Type B pancreatic cell (in vitro differentiated cells): ENCODE results near the gene TMEM184B. TPM values are rescaled to one million over a fixed set of nuclear protein-coding genes. Genes with fewer than 3 reads are reported as not detected.

Source experiments
- DNase-seq: peaks from one replicate; pipeline ENCODE4 v3.0.0; 2021; ENCODE audit warnings: mixed read lengths; ENCODE audit not compliant: unreplicated experiment; ENCODE audit errors: extremely low spot score
- H3K27ac Mint-ChIP-seq: 2 replicates; pipeline ENCODE4 v1.8.0; 2021; ENCODE audit warnings: mild to moderate bottlenecking, mixed read lengths
- H3K27me3 Mint-ChIP-seq: 2 replicates; pipeline ENCODE4 v1.8.0; 2021; ENCODE audit warnings: mixed read lengths
- H3K36me3 Mint-ChIP-seq: 2 replicates; pipeline ENCODE4 v1.8.0; 2021; ENCODE audit warnings: mixed read lengths
- H3K4me1 Mint-ChIP-seq: one replicate; pipeline ENCODE4 v1.8.0; 2021; ENCODE audit warnings: mixed read lengths; ENCODE audit not compliant: unreplicated experiment
- H3K4me3 Mint-ChIP-seq: 2 replicates; pipeline ENCODE4 v1.8.0; 2021; ENCODE audit warnings: mild to moderate bottlenecking, mixed read lengths
- H3K9me3 Mint-ChIP-seq: 2 replicates; pipeline ENCODE4 v1.8.0; 2021; ENCODE audit warnings: mixed read lengths
- total RNA-seq: library from RNA; stranded (reverse); gene quantifications from 2 replicates; pipeline ENCODE4 v1.2.1, GENCODE V29; 2021; ENCODE audit warnings: low replicate concordance
- TF ChIP-seq, protein P1 (sequence below): fragments of 200-600 bp; sonication (generic); conservative IDR thresholded peaks from 2 replicates; pipeline ENCODE4 v1.5.0; 2021; ENCODE audit warnings: antibody characterized with exemption, mild to moderate bottlenecking

TMEM184B gene
- total RNA-seq, 1 donor from 2014 or later = 66.7 TPM

DNA sequence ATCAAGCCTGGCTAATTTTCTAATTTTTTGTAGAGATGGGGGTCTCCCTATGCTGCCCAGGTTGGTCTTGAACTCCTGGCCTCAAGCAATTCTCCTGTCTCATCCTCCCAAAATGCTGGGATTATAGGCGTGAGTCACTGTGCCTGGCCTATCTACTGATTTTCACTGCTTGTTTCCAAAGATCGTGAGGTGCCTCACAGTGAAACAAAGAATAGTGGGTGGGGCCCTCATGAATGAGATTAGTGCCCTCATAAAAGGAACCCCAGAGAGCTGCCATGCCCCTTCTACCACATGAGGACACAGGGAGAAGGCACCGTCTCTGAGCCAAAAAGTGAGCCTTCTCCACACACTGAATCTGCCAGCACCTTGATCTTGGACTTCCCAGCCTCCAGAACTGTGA lies 23.5 kb downstream of the TMEM184B start:
- no peaks in the 10 kb centered on the region for H3K27me3 Mint-ChIP-seq

DNA sequence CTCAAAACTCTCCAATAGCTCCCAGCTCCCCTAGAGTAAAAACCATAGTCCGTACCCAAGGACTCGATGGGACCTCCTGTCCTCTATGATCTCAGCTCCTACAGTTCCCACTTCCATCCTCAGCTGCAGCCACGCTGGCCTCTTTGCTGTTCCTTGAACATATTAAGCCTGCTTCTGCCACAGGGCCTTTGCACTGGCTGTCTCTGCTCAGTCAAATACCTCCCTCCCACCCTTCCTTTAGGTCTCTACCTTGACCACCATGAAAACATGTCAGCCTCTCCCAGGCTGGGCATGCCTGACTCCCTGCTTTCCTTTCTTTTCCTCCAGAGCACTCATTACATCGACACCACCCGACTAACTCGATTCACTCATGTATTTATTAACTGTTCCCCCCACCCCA lies 24.5 kb downstream of the TMEM184B start:
- Mint-ChIP-seq H3K36me3 (peaks cover 13% of the 10 kb centered on the region), H3K27me3 (no peaks in the 10 kb centered on the region), H3K27ac (peak overlapping the region; percentile 39), H3K9me3 (no peaks in the 10 kb centered on the region), H3K4me3 (no peak overlapping the region), H3K4me1 (peaks cover 9% of the 10 kb centered on the region)
- no peak for DNase-seq
- TF ChIP-seq, protein P1, sequence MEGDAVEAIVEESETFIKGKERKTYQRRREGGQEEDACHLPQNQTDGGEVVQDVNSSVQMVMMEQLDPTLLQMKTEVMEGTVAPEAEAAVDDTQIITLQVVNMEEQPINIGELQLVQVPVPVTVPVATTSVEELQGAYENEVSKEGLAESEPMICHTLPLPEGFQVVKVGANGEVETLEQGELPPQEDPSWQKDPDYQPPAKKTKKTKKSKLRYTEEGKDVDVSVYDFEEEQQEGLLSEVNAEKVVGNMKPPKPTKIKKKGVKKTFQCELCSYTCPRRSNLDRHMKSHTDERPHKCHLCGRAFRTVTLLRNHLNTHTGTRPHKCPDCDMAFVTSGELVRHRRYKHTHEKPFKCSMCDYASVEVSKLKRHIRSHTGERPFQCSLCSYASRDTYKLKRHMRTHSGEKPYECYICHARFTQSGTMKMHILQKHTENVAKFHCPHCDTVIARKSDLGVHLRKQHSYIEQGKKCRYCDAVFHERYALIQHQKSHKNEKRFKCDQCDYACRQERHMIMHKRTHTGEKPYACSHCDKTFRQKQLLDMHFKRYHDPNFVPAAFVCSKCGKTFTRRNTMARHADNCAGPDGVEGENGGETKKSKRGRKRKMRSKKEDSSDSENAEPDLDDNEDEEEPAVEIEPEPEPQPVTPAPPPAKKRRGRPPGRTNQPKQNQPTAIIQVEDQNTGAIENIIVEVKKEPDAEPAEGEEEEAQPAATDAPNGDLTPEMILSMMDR = no peak

More for the DNA sequence above, 23.5 kb downstream of the TMEM184B start:
- H3K27ac Mint-ChIP-seq = no peak overlapping the region
- H3K4me3 Mint-ChIP-seq = no peak overlapping the region
- H3K9me3 Mint-ChIP-seq = no peaks in the 10 kb centered on the region
- no peak for DNase-seq
- H3K4me1 Mint-ChIP-seq = no peaks in the 10 kb centered on the region
- TF ChIP-seq, protein P1 = no peak
- H3K36me3 Mint-ChIP-seq = peaks cover 13% of the 10 kb centered on the region

DNA sequence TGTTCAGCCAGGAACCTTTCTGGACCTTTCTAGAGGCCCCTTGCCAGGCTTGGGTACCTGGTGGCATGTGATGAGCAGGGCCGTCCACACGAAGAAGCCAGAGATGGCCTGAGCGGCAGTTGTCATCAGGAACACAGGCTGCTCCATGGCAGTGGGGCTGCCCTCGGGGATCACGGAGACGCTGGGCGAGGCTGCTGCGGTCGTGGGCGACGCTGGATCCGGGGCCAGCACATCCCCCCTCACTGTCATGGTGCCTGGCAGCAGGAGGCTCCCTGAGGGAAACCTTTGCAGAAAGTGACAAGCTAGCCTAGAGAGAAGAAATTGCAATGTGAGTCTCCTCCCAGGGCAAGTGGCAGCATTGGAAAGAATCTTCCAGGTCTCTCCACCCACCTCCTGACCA lies 25.1 kb downstream of the TMEM184B start:
- H3K27me3 Mint-ChIP-seq = no peaks in the 10 kb centered on the region
- no peak for DNase-seq
- no peak overlapping the region for H3K4me3 Mint-ChIP-seq
- peaks cover 12% of the 10 kb centered on the region for H3K4me1 Mint-ChIP-seq
- TF ChIP-seq, protein P1 = no peak
- peaks cover 13% of the 10 kb centered on the region for H3K36me3 Mint-ChIP-seq
- no peaks in the 10 kb centered on the region for H3K9me3 Mint-ChIP-seq
- H3K27ac Mint-ChIP-seq = no peak overlapping the region

DNA sequence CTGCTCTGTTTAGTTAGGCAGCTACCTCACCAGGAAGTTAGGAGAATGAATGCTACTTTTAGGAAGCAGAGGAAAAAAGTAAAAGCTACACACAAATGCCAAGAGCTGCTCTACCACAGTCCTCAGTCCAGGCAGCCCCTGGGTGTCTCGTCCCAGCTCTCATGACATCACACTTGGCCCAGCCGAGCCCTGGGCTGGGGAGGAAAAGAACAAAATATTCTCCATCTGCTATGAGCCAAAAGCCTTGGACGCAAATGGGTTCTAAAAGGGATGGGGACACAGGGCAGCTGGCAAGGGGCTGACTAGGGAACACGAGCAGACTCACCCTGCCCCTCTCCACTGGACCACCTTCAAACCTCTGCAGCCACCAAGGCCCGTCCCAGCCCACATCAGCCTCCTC lies 26.1 kb downstream of the TMEM184B start:
- Mint-ChIP-seq H3K9me3 (no peaks in the 10 kb centered on the region), H3K27ac (no peak overlapping the region), H3K4me1 (peaks cover 12% of the 10 kb centered on the region), H3K36me3 (peaks cover 16% of the 10 kb centered on the region), H3K27me3 (no peaks in the 10 kb centered on the region), H3K4me3 (no peak overlapping the region)
- TF ChIP-seq, protein P1 = no peak
- DNase-seq = no peak

DNA sequence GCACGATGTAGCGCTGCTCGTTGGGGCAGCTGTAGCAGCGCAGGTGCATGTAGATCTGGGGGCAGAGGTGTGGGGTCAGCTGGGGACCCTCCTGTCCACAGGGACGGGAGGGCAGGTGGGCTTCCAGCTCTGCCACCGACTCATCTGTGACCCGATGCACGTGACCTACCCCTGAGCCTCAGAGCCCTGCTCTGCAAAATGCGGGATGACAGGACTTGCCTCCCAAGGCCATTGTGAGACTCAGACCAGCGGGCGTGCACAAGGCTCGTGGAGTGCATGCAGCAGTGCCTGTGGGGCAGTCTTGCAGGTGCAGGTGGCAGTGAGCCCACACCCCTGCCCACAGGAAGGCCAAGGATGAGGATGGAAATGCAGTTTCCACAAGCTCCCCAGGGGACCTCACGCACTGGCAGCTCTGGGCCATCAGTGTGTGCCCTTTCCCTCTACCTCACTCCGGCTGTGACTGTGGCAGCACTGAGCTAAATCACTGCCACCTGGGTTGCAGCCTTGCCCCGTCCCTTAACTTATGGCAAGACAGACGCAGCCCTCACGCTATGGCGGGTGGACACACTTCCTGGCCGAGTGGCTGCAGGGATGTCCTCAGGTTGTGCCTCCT lies 26.7 kb downstream of the TMEM184B start:
- Mint-ChIP-seq H3K36me3 (peaks cover 17% of the 10 kb centered on the region), H3K27me3 (no peaks in the 10 kb centered on the region), H3K4me1 (peaks cover 13% of the 10 kb centered on the region), H3K4me3 (no peak overlapping the region), H3K27ac (no peak overlapping the region), H3K9me3 (no peaks in the 10 kb centered on the region)
- no peak for DNase-seq
- TF ChIP-seq, protein P1 = no peak
